ENCODE results near the gene ADCK1. TPM values are rescaled to one million over a fixed set of nuclear protein-coding genes. Genes with fewer than 3 reads are reported as not detected.
"Not testable (repeated sequence)": the region's sequence is repeated elsewhere in the genome, so short reads cannot be mapped to it uniquely, and the experiment has no call there.

The ADCK1 gene
- total RNA-seq, 1 donor, result 5.2 TPM

DNA sequence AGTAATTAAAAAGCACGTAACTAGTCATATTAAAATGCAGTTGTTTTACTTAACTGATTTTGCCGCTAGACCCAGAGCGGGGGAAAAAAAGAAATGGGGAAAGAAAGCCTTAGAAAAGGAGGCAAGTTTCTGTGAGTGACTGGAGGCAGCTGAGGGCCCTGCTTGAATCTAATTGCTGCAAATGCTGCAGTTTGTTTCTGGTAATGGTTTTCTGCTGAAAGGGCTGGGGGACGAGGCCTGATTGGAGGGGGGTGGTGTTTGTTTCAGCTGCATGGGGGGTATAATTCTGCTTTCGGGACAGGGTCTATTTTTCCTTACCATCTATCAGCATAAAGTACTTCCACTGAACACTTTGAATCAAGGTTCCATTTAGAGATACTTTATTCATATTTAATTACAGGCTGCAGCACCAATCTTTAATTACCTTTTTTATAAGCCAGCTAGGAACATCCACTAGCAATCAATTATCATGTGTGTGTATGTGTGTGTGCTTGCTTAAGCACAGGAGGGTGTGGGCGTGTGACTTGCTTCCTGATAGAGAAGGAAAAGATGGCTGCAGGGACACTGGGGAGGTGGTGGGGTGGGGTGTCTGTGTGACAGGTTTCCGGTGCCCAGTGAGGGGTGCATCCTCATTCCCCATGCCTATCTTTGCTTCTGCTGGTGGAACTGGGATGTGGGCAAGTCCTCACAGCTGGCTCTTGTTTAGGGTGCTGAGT is 83.4 kb downstream of the ADCK1 start:
- no peak for DNase-seq (ENCODE audit: low read depth)
- TF ChIP-seq, protein P1, sequence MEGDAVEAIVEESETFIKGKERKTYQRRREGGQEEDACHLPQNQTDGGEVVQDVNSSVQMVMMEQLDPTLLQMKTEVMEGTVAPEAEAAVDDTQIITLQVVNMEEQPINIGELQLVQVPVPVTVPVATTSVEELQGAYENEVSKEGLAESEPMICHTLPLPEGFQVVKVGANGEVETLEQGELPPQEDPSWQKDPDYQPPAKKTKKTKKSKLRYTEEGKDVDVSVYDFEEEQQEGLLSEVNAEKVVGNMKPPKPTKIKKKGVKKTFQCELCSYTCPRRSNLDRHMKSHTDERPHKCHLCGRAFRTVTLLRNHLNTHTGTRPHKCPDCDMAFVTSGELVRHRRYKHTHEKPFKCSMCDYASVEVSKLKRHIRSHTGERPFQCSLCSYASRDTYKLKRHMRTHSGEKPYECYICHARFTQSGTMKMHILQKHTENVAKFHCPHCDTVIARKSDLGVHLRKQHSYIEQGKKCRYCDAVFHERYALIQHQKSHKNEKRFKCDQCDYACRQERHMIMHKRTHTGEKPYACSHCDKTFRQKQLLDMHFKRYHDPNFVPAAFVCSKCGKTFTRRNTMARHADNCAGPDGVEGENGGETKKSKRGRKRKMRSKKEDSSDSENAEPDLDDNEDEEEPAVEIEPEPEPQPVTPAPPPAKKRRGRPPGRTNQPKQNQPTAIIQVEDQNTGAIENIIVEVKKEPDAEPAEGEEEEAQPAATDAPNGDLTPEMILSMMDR (IDR thresholded peaks at IDR 0.05; ENCODE audit: insufficient read depth, low read length), result no peak

DNA sequence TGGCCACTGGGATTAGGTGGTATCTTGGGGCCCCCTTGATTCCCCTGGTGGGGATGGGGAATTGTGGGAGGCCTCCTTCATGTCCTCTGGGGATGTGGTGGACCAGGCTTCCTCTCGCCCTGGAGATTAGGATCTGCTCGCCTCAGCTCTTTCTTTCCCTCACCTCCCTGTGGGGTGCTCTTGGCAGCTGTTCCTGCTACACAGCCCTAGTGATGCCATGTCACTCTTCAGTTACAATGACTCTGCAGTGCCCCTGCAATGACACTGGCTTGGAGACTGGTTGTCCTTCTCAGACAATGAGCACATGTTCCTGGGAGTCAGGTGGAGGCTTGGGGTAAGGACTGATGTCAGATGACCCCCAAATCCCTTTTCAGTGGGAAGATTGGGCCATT is 83.9 kb downstream of the ADCK1 start:
- TF ChIP-seq, protein P1 (IDR thresholded peaks at IDR 0.05; ENCODE audit: insufficient read depth, low read length), result no peak
- DNase-seq (ENCODE audit: low read depth), result no peak
- no peak overlapping the region for H3K4me3 ChIP-seq (ENCODE audit: low read depth, low read length)

More for the DNA sequence above, 83.4 kb downstream of the ADCK1 start:
- H3K4me3 ChIP-seq (ENCODE audit: low read depth, low read length), result no peak overlapping the region

GRCh38 chr14:77885367-77885766 is 85.5 kb downstream of the ADCK1 start:
- TF ChIP-seq, protein P1 (IDR thresholded peaks at IDR 0.05; ENCODE audit: insufficient read depth, low read length), result no peak
- H3K4me3 ChIP-seq (ENCODE audit: low read depth, low read length), result no peak overlapping the region
- DNase-seq (ENCODE audit: low read depth), result no peak

DNA sequence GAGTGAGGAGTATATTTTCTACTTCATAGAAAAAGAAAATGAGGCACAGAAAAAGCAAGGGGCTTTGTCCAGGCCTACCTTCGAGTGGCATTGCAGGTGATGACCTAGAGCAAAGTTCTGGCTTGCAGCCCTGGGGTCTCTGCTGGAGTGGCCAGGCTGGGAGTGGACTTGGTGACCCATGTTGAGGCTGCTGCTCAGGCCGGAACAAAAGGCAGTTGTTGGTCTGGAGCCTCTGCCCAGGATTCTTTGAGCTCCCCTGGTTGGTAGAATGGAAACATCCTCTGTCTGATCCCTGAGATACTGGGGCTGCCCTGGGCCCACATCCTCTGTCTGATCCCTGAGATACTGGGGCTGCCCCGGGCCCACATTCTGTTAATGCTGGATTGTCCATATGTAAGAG is 86.1 kb downstream of the ADCK1 start:
- no peak overlapping the region for H3K4me3 ChIP-seq (ENCODE audit: low read depth, low read length)
- DNase-seq (ENCODE audit: low read depth), result no peak
- TF ChIP-seq, protein P1 (IDR thresholded peaks at IDR 0.05; ENCODE audit: insufficient read depth, low read length), result no peak

GRCh38 chr14:77888903-77889302 is 89.0 kb downstream of the ADCK1 start:
- not testable (repeated sequence) for DNase-seq (ENCODE audit: low read depth); H3K4me3 ChIP-seq (ENCODE audit: low read depth, low read length)

- TF ChIP-seq, protein P1 (IDR thresholded peaks at IDR 0.05; ENCODE audit: insufficient read depth, low read length), result no peak
- H3K4me3 ChIP-seq (ENCODE audit: low read depth, low read length), result no peak overlapping the region
- DNase-seq (ENCODE audit: low read depth), result peak; percentile 93
Observed at GRCh38 chr14:77889971-77890442, 90.1 kb downstream of the ADCK1 start.

GRCh38 chr14:77890873-77891272 is 91.0 kb downstream of the ADCK1 start:
- no peak for DNase-seq (ENCODE audit: low read depth)
- TF ChIP-seq, protein P1 (IDR thresholded peaks at IDR 0.05; ENCODE audit: insufficient read depth, low read length), result no peak
- H3K4me3 ChIP-seq (ENCODE audit: low read depth, low read length), result no peak overlapping the region
